Neural progenitor cell (in vitro differentiated cells): ENCODE results near the gene EFEMP1.

Experiments
- CTCF ChIP-seq: fragments of 200-600 bp; sonication (generic); IDR thresholded peaks from 2 replicates; pipeline ENCODE4 v1.5.1; 2017; ENCODE audit warnings: antibody characterized with exemption, mild to moderate bottlenecking
- EZH2 ChIP-seq: fragments of 200-600 bp; sonication (generic); IDR thresholded peaks from 2 replicates; pipeline ENCODE4 v1.6.1; 2017; ENCODE audit warnings: antibody characterized with exemption, mild to moderate bottlenecking, moderate library complexity

GRCh38 chr2:55840460-55840859 lies 83.1 kb downstream of the EFEMP1 start:
- TF ChIP-seq CTCF (no peak), EZH2 (no peak)
